Measurements from ENCODE around the gene PLPP4. TPM values are rescaled to one million over a fixed set of nuclear protein-coding genes. Genes with fewer than 3 reads are reported as not detected.

PLPP4 gene
- total and polyA plus RNA-seq, 2 donors (not counting 3 experiments of a cell fraction or from before 2014, with no cell fraction given), result 15.5 to 36.4 TPM

DNA sequence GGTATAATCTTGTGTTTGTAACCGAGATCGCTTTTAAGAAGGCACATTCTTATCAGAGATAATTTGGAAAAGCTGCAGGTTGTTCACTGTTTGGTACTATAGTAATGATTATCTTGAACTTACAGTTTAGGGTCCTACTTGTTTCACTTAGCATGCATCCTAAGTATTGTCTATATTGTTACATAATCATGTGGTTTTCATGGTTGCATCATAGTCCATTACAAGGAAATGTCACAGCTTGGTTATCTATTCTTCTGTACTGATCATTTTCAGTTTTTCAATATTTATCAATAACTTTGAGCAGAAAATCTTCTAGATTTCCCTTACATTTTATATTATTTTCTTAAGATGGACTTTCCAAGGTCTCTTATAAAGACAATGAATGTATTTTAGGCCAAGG is 116.3 kb downstream of the PLPP4 start:
- no peaks in the 10 kb centered on the region for H3K9me3 ChIP-seq (replicated peaks; ENCODE audit: control insufficient read depth, insufficient read depth, low read length)
- H4K20me1 ChIP-seq (replicated peaks; ENCODE audit: control insufficient read depth, extremely low read depth, insufficient read depth, low read length), result no peaks in the 10 kb centered on the region
- H3K27me3 ChIP-seq (ENCODE audit: control insufficient read depth in 2 of 2, insufficient read depth in 2 of 2, low read length in 2 of 2), result no peaks in the 10 kb centered on the region
- no peak overlapping the region for H2AFZ ChIP-seq (ENCODE audit: low read depth, low read length)
- no peaks in the 10 kb centered on the region for H3K4me1 ChIP-seq (ENCODE audit: control insufficient read depth, extremely low read depth, insufficient read depth, low read length)
- intact Hi-C loops (cut with micrococcal nuclease) (no loop called here), dilution Hi-C loops (cut with MboI; ENCODE audit: extremely low pct_ligation_motif_present, low sequenced_read_pairs) (no loop called here)
- no peaks in the 10 kb centered on the region for H3K79me2 ChIP-seq (ENCODE audit: control insufficient read depth, insufficient read depth, low read length)
- H3K36me3 ChIP-seq (ENCODE audit: control insufficient read depth in 2 of 2, extremely low read depth in 1 of 2, insufficient read depth in 2 of 2, low read length in 2 of 2), result peaks cover 0 to 3% of the 10 kb centered on the region in 2 experiments
- H3K27ac ChIP-seq (ENCODE audit: insufficient read depth, low read depth, low read length), result no peak overlapping the region
- ChIA-PET CTCF (no interaction called here), POLR2A (no interaction called here)
- H3K4me2 ChIP-seq (ENCODE audit: insufficient read depth, low read length), result no peak overlapping the region
- no peak for TF ChIP-seq POLR2A (IDR thresholded peaks at IDR 0.05; ENCODE audit: low read depth, low read length)
- no peaks in the 10 kb centered on the region for H3K9me1 ChIP-seq (replicated peaks; ENCODE audit: control insufficient read depth, extremely low read depth, insufficient read depth, low read length)
- FAIRE-seq (no peak), DNase-seq (ENCODE audit: low read depth, low spot score) (no peak)
- no TSS peak for BruUV-seq (replicated peaks)
- no peak overlapping the region for H3K4me3 ChIP-seq (replicated peaks in 1 of 3; ENCODE audit: insufficient read depth in 1 of 3, low read depth in 1 of 3, low read length in 3 of 3)
- H3K9ac ChIP-seq (replicated peaks; ENCODE audit: extremely low read depth, insufficient read depth, low read length), result no peak overlapping the region

DNA sequence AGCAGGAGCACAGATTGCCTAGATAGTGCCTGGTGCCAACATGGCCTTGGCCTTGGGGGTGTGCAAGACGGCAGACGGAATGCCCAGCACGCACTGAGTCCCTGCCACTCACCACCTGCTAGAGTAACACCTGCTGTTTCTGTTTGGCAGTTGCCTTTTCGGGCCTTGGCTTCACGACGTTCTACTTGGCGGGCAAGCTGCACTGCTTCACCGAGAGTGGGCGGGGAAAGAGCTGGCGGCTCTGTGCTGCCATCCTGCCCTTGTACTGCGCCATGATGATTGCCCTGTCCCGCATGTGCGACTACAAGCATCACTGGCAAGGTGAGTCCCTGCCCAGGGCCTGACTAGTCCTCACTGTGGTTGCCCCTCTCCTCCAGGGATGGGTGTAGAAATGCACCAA is 118.0 kb downstream of the PLPP4 start:
- peaks cover 0 to 3% of the 10 kb centered on the region in 2 experiments for H3K36me3 ChIP-seq (ENCODE audit: control insufficient read depth in 2 of 2, extremely low read depth in 1 of 2, insufficient read depth in 2 of 2, low read length in 2 of 2)
- H3K9me3 ChIP-seq (replicated peaks; ENCODE audit: control insufficient read depth, insufficient read depth, low read length), result no peaks in the 10 kb centered on the region
- no peaks in the 10 kb centered on the region for H4K20me1 ChIP-seq (replicated peaks; ENCODE audit: control insufficient read depth, extremely low read depth, insufficient read depth, low read length)
- intact Hi-C loops (cut with micrococcal nuclease) (no loop called here), dilution Hi-C loops (cut with MboI; ENCODE audit: extremely low pct_ligation_motif_present, low sequenced_read_pairs) (no loop called here)
- FAIRE-seq, result no peak
- no peaks in the 10 kb centered on the region for H3K27me3 ChIP-seq (ENCODE audit: control insufficient read depth in 2 of 2, insufficient read depth in 2 of 2, low read length in 2 of 2)
- TF ChIP-seq JUN (IDR thresholded peaks at IDR 0.05; ENCODE audit: borderline replicate concordance, insufficient read depth, insufficient read length, low read depth) (no peak), POLR2A (IDR thresholded peaks at IDR 0.05; ENCODE audit: low read depth, low read length) (no peak), POLR2AphosphoS5 (IDR thresholded peaks at IDR 0.05; ENCODE audit: insufficient read depth, low read depth, low read length) (no peak), CTCF (IDR thresholded peaks at IDR 0.05; ENCODE audit: extremely low read depth in 1 of 2, insufficient read depth in 1 of 2, low read depth in 1 of 2, low read length in 2 of 2) (no peak), MYC (IDR thresholded peaks at IDR 0.05; ENCODE audit: low read depth, low read length) (no peak), FOS (IDR thresholded peaks at IDR 0.05; ENCODE audit: borderline replicate concordance, insufficient read depth, low read length) (no peak), EZH2 (IDR thresholded peaks at IDR 0.05; ENCODE audit: borderline replicate concordance, low read depth, low read length, severe bottlenecking) (no peak), GATA2 (IDR thresholded peaks at IDR 0.05; ENCODE audit: insufficient read depth, insufficient read length, low read depth, low read length) (no peak)
- TF ChIP-seq, protein P1, sequence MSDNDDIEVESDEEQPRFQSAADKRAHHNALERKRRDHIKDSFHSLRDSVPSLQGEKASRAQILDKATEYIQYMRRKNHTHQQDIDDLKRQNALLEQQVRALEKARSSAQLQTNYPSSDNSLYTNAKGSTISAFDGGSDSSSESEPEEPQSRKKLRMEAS (IDR thresholded peaks at IDR 0.05; ENCODE audit: insufficient read depth, insufficient read length), result no peak
- H3K79me2 ChIP-seq (ENCODE audit: control insufficient read depth, insufficient read depth, low read length), result no peaks in the 10 kb centered on the region
- no peak overlapping the region for H3K4me3 ChIP-seq (replicated peaks in 1 of 3; ENCODE audit: insufficient read depth in 1 of 3, low read depth in 1 of 3, low read length in 3 of 3)
- H3K4me1 ChIP-seq (ENCODE audit: control insufficient read depth, extremely low read depth, insufficient read depth, low read length), result no peaks in the 10 kb centered on the region
- ChIA-PET POLR2A (no interaction called here), CTCF (no interaction called here)
- no TSS peak for BruUV-seq (replicated peaks)
- H3K9me1 ChIP-seq (replicated peaks; ENCODE audit: control insufficient read depth, extremely low read depth, insufficient read depth, low read length), result no peaks in the 10 kb centered on the region
- DNase-seq (ENCODE audit: low read depth, low spot score), result no peak
- no peak overlapping the region for H3K4me2 ChIP-seq (ENCODE audit: insufficient read depth, low read length)
- no peak overlapping the region for H3K27ac ChIP-seq (ENCODE audit: insufficient read depth, low read depth, low read length)
- H2AFZ ChIP-seq (ENCODE audit: low read depth, low read length), result no peak overlapping the region
- no peak overlapping the region for H3K9ac ChIP-seq (replicated peaks; ENCODE audit: extremely low read depth, insufficient read depth, low read length)
